ENCODE data around the gene MAN2A1.

The MAN2A1 gene

GRCh38 chr5:109788596-109788995 is 98.9 kb downstream of the MAN2A1 start:
- no peak overlapping the region for H3K4me3 ChIP-seq (ENCODE audit: low read depth in 1 of 5, low read length in 5 of 5)
- no peaks in the 10 kb centered on the region for H3K9me3 ChIP-seq (ENCODE audit: control insufficient read depth in 5 of 5, low read length in 5 of 5)
- H3K27ac ChIP-seq (ENCODE audit: low read depth, low read length), result no peak overlapping the region
- H3K9ac ChIP-seq (ENCODE audit: low read length in 5 of 5), result no peak overlapping the region
- peaks cover 0 to 23% (median 6%) of the 10 kb centered on the region in 5 donors for H3K36me3 ChIP-seq (ENCODE audit: control insufficient read depth in 5 of 5, insufficient read depth in 5 of 5, low read length in 5 of 5)
- H3K4me1 ChIP-seq (ENCODE audit: control insufficient read depth in 5 of 5, insufficient read depth in 5 of 5, low read length in 5 of 5), result peaks cover 0 to 3% (median 0%) of the 10 kb centered on the region in 5 donors
- no peaks in the 10 kb centered on the region for H3K27me3 ChIP-seq (ENCODE audit: control insufficient read depth in 5 of 5, insufficient read depth in 4 of 5, low read length in 5 of 5)

GRCh38 chr5:109792613-109793012 is 102.9 kb downstream of the MAN2A1 start:
- Histone ChIP-seq H3K36me3 (ENCODE audit: control insufficient read depth in 5 of 5, insufficient read depth in 5 of 5, low read length in 5 of 5) (peaks cover 4 to 20% (median 13%) of the 10 kb centered on the region in 5 donors), H3K4me3 (ENCODE audit: low read depth in 1 of 5, low read length in 5 of 5) (no peak overlapping the region), H3K27me3 (ENCODE audit: control insufficient read depth in 5 of 5, insufficient read depth in 4 of 5, low read length in 5 of 5) (no peaks in the 10 kb centered on the region), H3K4me1 (ENCODE audit: control insufficient read depth in 5 of 5, insufficient read depth in 5 of 5, low read length in 5 of 5) (peaks cover 0 to 7% (median 3%) of the 10 kb centered on the region in 5 donors), H3K9ac (ENCODE audit: low read length in 5 of 5) (no peak overlapping the region), H3K27ac (ENCODE audit: low read depth, low read length) (no peak overlapping the region), H3K9me3 (ENCODE audit: control insufficient read depth in 5 of 5, low read length in 5 of 5) (no peaks in the 10 kb centered on the region)

- Histone ChIP-seq H3K36me3 (ENCODE audit: control insufficient read depth in 5 of 5, insufficient read depth in 5 of 5, low read length in 5 of 5) (peaks cover 2 to 12% (median 5%) of the 10 kb centered on the region in 5 donors), H3K4me3 (ENCODE audit: low read depth in 1 of 5, low read length in 5 of 5) (no peak overlapping the region), H3K9ac (ENCODE audit: low read length in 5 of 5) (no peak overlapping the region), H3K27me3 (ENCODE audit: control insufficient read depth in 5 of 5, insufficient read depth in 4 of 5, low read length in 5 of 5) (no peaks in the 10 kb centered on the region), H3K4me1 (ENCODE audit: control insufficient read depth in 5 of 5, insufficient read depth in 5 of 5, low read length in 5 of 5) (peaks cover 0 to 7% (median 0%) of the 10 kb centered on the region in 5 donors), H3K9me3 (ENCODE audit: control insufficient read depth in 5 of 5, low read length in 5 of 5) (no peaks in the 10 kb centered on the region), H3K27ac (ENCODE audit: low read depth, low read length) (no peak overlapping the region)
Observed at GRCh38 chr5:109803854-109804253, 114.1 kb downstream of the MAN2A1 start.

- H3K27ac ChIP-seq (ENCODE audit: low read depth, low read length), result no peak overlapping the region
- H3K9ac ChIP-seq (ENCODE audit: low read length in 5 of 5), result no peak overlapping the region
- no peaks in the 10 kb centered on the region for H3K27me3 ChIP-seq (ENCODE audit: control insufficient read depth in 5 of 5, insufficient read depth in 4 of 5, low read length in 5 of 5)
- no peak overlapping the region for H3K4me3 ChIP-seq (ENCODE audit: low read depth in 1 of 5, low read length in 5 of 5)
- peaks cover 2 to 12% (median 5%) of the 10 kb centered on the region in 5 donors for H3K36me3 ChIP-seq (ENCODE audit: control insufficient read depth in 5 of 5, insufficient read depth in 5 of 5, low read length in 5 of 5)
- H3K4me1 ChIP-seq (ENCODE audit: control insufficient read depth in 5 of 5, insufficient read depth in 5 of 5, low read length in 5 of 5), result peaks cover 0 to 7% (median 0%) of the 10 kb centered on the region in 5 donors
- no peaks in the 10 kb centered on the region for H3K9me3 ChIP-seq (ENCODE audit: control insufficient read depth in 5 of 5, low read length in 5 of 5)
Observed at GRCh38 chr5:109805472-109805871, 115.7 kb downstream of the MAN2A1 start.

GRCh38 chr5:109805883-109806282 is 116.2 kb downstream of the MAN2A1 start:
- H3K27ac ChIP-seq (ENCODE audit: low read depth, low read length), result no peak overlapping the region

GRCh38 chr5:109812698-109813097 is 123.0 kb downstream of the MAN2A1 start:
- Histone ChIP-seq H3K4me1 (ENCODE audit: control insufficient read depth in 5 of 5, insufficient read depth in 5 of 5, low read length in 5 of 5) (no peaks in the 10 kb centered on the region), H3K36me3 (ENCODE audit: control insufficient read depth in 5 of 5, insufficient read depth in 5 of 5, low read length in 5 of 5) (peaks cover 7 to 14% (median 10%) of the 10 kb centered on the region in 5 donors), H3K27ac (ENCODE audit: low read depth, low read length) (no peak overlapping the region), H3K9me3 (ENCODE audit: control insufficient read depth in 5 of 5, low read length in 5 of 5) (no peaks in the 10 kb centered on the region), H3K27me3 (ENCODE audit: control insufficient read depth in 5 of 5, insufficient read depth in 4 of 5, low read length in 5 of 5) (no peaks in the 10 kb centered on the region), H3K4me3 (ENCODE audit: low read depth in 1 of 5, low read length in 5 of 5) (no peak overlapping the region), H3K9ac (ENCODE audit: low read length in 5 of 5) (no peak overlapping the region)

More at GRCh38 chr5:109805883-109806282, 116.2 kb downstream of the MAN2A1 start:
- H3K36me3 ChIP-seq (ENCODE audit: control insufficient read depth in 5 of 5, insufficient read depth in 5 of 5, low read length in 5 of 5), result peaks cover 2 to 12% (median 7%) of the 10 kb centered on the region in 5 donors
- H3K27me3 ChIP-seq (ENCODE audit: control insufficient read depth in 5 of 5, insufficient read depth in 4 of 5, low read length in 5 of 5), result no peaks in the 10 kb centered on the region
- peaks cover 0 to 7% (median 0%) of the 10 kb centered on the region in 5 donors for H3K4me1 ChIP-seq (ENCODE audit: control insufficient read depth in 5 of 5, insufficient read depth in 5 of 5, low read length in 5 of 5)
- H3K9ac ChIP-seq (ENCODE audit: low read length in 5 of 5), result no peak overlapping the region
- no peaks in the 10 kb centered on the region for H3K9me3 ChIP-seq (ENCODE audit: control insufficient read depth in 5 of 5, low read length in 5 of 5)
- H3K4me3 ChIP-seq (ENCODE audit: low read depth in 1 of 5, low read length in 5 of 5), result no peak overlapping the region

- Histone ChIP-seq H3K9me3 (ENCODE audit: control insufficient read depth in 5 of 5, low read length in 5 of 5) (no peaks in the 10 kb centered on the region), H3K27me3 (ENCODE audit: control insufficient read depth in 5 of 5, insufficient read depth in 4 of 5, low read length in 5 of 5) (no peaks in the 10 kb centered on the region), H3K4me3 (ENCODE audit: low read depth in 1 of 5, low read length in 5 of 5) (no peak overlapping the region), H3K4me1 (ENCODE audit: control insufficient read depth in 5 of 5, insufficient read depth in 5 of 5, low read length in 5 of 5) (no peaks in the 10 kb centered on the region), H3K27ac (ENCODE audit: low read depth, low read length) (no peak overlapping the region), H3K36me3 (ENCODE audit: control insufficient read depth in 5 of 5, insufficient read depth in 5 of 5, low read length in 5 of 5) (peaks cover 14 to 29% (median 20%) of the 10 kb centered on the region in 5 donors), H3K9ac (ENCODE audit: low read length in 5 of 5) (no peak overlapping the region)
Observed at GRCh38 chr5:109816732-109817131, 127.0 kb downstream of the MAN2A1 start.

GRCh38 chr5:109819878-109820277 is 130.2 kb downstream of the MAN2A1 start:
- peaks cover 16 to 29% (median 24%) of the 10 kb centered on the region in 5 donors for H3K36me3 ChIP-seq (ENCODE audit: control insufficient read depth in 5 of 5, insufficient read depth in 5 of 5, low read length in 5 of 5)
- no peak overlapping the region for H3K9ac ChIP-seq (ENCODE audit: low read length in 5 of 5)

GRCh38 chr5:109823597-109823996 is 133.9 kb downstream of the MAN2A1 start:
- H3K4me3 ChIP-seq (ENCODE audit: low read depth in 1 of 5, low read length in 5 of 5), result no peak overlapping the region
- no peaks in the 10 kb centered on the region for H3K27me3 ChIP-seq (ENCODE audit: control insufficient read depth in 5 of 5, insufficient read depth in 4 of 5, low read length in 5 of 5)
- H3K9me3 ChIP-seq (ENCODE audit: control insufficient read depth in 5 of 5, low read length in 5 of 5), result no peaks in the 10 kb centered on the region
- no peak overlapping the region for H3K9ac ChIP-seq (ENCODE audit: low read length in 5 of 5)
- no peak overlapping the region for H3K27ac ChIP-seq (ENCODE audit: low read depth, low read length)
- peaks cover 13 to 31% (median 25%) of the 10 kb centered on the region in 5 donors for H3K36me3 ChIP-seq (ENCODE audit: control insufficient read depth in 5 of 5, insufficient read depth in 5 of 5, low read length in 5 of 5)
- H3K4me1 ChIP-seq (ENCODE audit: control insufficient read depth in 5 of 5, insufficient read depth in 5 of 5, low read length in 5 of 5), result no peaks in the 10 kb centered on the region

More at GRCh38 chr5:109819878-109820277, 130.2 kb downstream of the MAN2A1 start:
- Histone ChIP-seq H3K9me3 (ENCODE audit: control insufficient read depth in 5 of 5, low read length in 5 of 5) (no peaks in the 10 kb centered on the region), H3K27ac (ENCODE audit: low read depth, low read length) (no peak overlapping the region), H3K4me1 (ENCODE audit: control insufficient read depth in 5 of 5, insufficient read depth in 5 of 5, low read length in 5 of 5) (no peaks in the 10 kb centered on the region), H3K27me3 (ENCODE audit: control insufficient read depth in 5 of 5, insufficient read depth in 4 of 5, low read length in 5 of 5) (no peaks in the 10 kb centered on the region), H3K4me3 (ENCODE audit: low read depth in 1 of 5, low read length in 5 of 5) (no peak overlapping the region)

- peaks cover 3 to 35% (median 17%) of the 10 kb centered on the region in 5 donors for H3K36me3 ChIP-seq (ENCODE audit: control insufficient read depth in 5 of 5, insufficient read depth in 5 of 5, low read length in 5 of 5)
Observed at GRCh38 chr5:109825450-109825849, 135.7 kb downstream of the MAN2A1 start.

More at GRCh38 chr5:109825450-109825849, 135.7 kb downstream of the MAN2A1 start:
- Histone ChIP-seq H3K27me3 (ENCODE audit: control insufficient read depth in 5 of 5, insufficient read depth in 4 of 5, low read length in 5 of 5) (no peaks in the 10 kb centered on the region), H3K4me3 (ENCODE audit: low read depth in 1 of 5, low read length in 5 of 5) (no peak overlapping the region), H3K27ac (ENCODE audit: low read depth, low read length) (no peak overlapping the region), H3K9ac (ENCODE audit: low read length in 5 of 5) (no peak overlapping the region), H3K4me1 (ENCODE audit: control insufficient read depth in 5 of 5, insufficient read depth in 5 of 5, low read length in 5 of 5) (no peaks in the 10 kb centered on the region), H3K9me3 (ENCODE audit: control insufficient read depth in 5 of 5, low read length in 5 of 5) (no peaks in the 10 kb centered on the region)
